Activated CD4-positive, alpha-beta T cell treated with anti-CD3 and anti-CD28 coated beads, Interleukin-2, amount 10 ng/mL, durations not matched to agents 7 days and 5 days (primary cell): ENCODE data around the gene TENM4. TPM values are rescaled to one million over a fixed set of nuclear protein-coding genes. Genes with fewer than 3 reads are reported as not detected.

Experiments used
- CTCF ChIA-PET: fragments of 350-600 bp; sonication (Branson Sonifier 250); formaldehyde crosslinking; loops from one replicate; lab custom pipeline; 2021; ENCODE audit warnings: antibody characterized with exemption; lab: Charles Lee
- POLR2A ChIA-PET: fragments of 350-600 bp; sonication (Branson Sonifier 250); formaldehyde crosslinking; loops from one replicate; lab custom pipeline; 2021; ENCODE audit warnings: antibody characterized with exemption; lab: Charles Lee
- DNase-seq: peaks from one replicate; pipeline ENCODE4 v3.0.0-alpha.2; 2020
- H3K27ac Mint-ChIP-seq: one replicate; pipeline ENCODE4 v1.8.0; 2021; ENCODE audit warnings: mild to moderate bottlenecking, moderate library complexity, mixed read lengths
- H3K27me3 Mint-ChIP-seq: one replicate; pipeline ENCODE4 v1.8.0; 2021; ENCODE audit warnings: mixed read lengths
- H3K36me3 Mint-ChIP-seq: one replicate; pipeline ENCODE4 v1.8.0; 2021; ENCODE audit warnings: low read depth, mixed read lengths
- H3K4me1 Mint-ChIP-seq: one replicate; pipeline ENCODE4 v1.8.0; 2021; ENCODE audit warnings: mixed read lengths
- H3K4me3 Mint-ChIP-seq: one replicate; pipeline ENCODE4 v1.8.0; 2021; ENCODE audit warnings: mild to moderate bottlenecking, moderate library complexity, mixed read lengths
- H3K9me3 Mint-ChIP-seq: one replicate; pipeline ENCODE4 v1.8.0; 2021; ENCODE audit warnings: mixed read lengths
- total RNA-seq, 2 experiments: library from RNA; stranded (reverse); gene quantifications; one replicate each; pipeline ENCODE4 v1.2.3, GENCODE V29; 2021

Gene TENM4
- total RNA-seq, 2 experiments from 2014 or later: not detected

DNA sequence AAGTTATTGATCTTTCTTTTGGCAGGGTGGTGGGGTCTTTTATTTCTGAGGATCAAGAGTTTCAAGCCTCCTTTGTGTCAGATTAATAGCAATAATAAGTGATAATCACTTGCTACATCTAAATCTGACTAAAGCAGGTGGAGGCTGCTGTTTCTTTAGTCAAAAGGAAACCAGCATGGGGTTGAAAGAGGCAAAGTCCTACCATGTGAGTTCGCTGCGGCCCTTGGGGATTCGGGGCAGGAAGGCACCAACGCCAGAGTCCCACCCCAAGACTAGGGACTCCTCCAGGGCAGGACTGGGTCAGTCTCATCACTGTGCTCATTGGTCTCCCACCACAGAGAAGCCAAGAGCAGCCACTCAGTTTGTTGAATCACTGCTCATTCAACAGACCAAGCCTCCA is 73.0 kb downstream of the TENM4 start:
- ChIA-PET POLR2A (no interaction called here), CTCF (no interaction called here)
- Mint-ChIP-seq H3K27me3 (no peaks in the 10 kb centered on the region), H3K4me3 (no peak overlapping the region), H3K36me3 (no peaks in the 10 kb centered on the region), H3K27ac (no peak overlapping the region), H3K9me3 (no peaks in the 10 kb centered on the region), H3K4me1 (no peaks in the 10 kb centered on the region)
- DNase-seq: no peak

DNA sequence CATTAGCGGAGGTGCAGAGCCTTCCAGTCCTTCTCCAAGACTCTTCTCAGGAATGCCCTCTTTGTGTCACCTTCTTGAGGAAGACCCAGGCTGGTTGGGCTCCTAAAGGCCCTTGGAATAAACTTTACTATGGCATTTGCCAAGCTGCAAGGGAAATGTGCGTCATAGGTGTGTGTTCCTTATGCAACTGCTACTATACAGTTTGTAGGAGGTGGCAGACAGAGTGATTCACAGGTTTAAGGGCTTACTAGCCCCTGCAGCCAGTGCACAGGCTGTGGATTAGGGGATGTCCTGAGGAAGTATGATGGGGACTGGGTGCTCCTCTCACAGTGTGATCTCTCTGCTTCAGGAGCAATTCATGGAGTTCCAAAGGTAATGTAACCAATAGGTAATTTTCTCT is 74.6 kb downstream of the TENM4 start:
- Mint-ChIP-seq H3K27ac (no peak overlapping the region), H3K4me1 (no peaks in the 10 kb centered on the region), H3K4me3 (no peak overlapping the region), H3K27me3 (no peaks in the 10 kb centered on the region), H3K36me3 (no peaks in the 10 kb centered on the region), H3K9me3 (no peaks in the 10 kb centered on the region)
- no peak for DNase-seq
- CTCF ChIA-PET: no interaction called here
- POLR2A ChIA-PET: no interaction called here

DNA sequence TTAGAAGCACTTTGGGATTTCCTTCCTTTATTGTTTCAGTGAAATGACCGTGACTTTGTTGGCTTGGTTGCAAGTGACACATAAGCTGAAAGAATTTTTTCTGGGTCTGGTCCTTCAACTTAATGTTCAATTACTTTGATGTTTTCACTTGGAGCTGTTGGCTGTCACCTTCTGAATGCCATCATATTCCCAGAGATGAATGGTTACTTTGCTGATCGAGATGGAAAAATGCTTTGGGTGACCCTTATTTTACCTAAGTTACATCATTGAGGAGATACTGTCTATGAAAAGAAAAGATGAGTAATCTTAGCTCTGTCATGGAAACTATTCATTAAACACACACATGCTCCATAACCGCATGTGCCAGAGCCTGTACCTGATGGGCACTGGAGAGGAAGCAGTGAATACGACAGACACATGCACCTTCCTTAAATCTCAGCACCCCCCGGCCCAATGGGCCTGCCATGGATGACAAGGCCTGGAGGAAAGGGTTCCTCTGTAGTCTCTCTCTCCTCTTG is 76.9 kb downstream of the TENM4 start:
- no peak for DNase-seq
- H3K4me1 Mint-ChIP-seq: no peaks in the 10 kb centered on the region
- no peak overlapping the region for H3K27ac Mint-ChIP-seq
- no peaks in the 10 kb centered on the region for H3K36me3 Mint-ChIP-seq
- H3K9me3 Mint-ChIP-seq: no peaks in the 10 kb centered on the region
- H3K4me3 Mint-ChIP-seq: no peak overlapping the region
- ChIA-PET CTCF (no interaction called here), POLR2A (no interaction called here)
- no peaks in the 10 kb centered on the region for H3K27me3 Mint-ChIP-seq

DNA sequence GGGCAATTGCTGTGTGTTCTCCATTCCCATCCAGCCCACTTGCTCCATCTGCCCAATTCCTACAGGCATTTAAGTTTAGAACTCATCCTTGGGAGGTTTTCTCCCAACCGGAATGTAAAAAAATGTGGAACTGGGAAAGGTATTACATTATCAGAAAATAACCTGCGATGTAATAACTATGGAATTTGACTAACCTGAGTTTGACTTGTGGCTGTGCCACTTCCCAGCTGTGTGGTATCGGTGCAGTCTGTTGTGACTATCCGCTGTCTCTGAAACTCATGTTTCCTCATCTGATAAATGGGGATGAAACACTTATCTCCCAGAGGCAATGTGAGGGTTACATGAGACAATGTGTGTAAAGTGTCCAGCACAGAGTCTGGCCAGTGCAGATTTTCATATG is 77.6 kb downstream of the TENM4 start:
- Mint-ChIP-seq H3K4me3 (no peak overlapping the region), H3K4me1 (no peaks in the 10 kb centered on the region), H3K36me3 (no peaks in the 10 kb centered on the region), H3K27me3 (no peaks in the 10 kb centered on the region), H3K9me3 (no peaks in the 10 kb centered on the region), H3K27ac (no peak overlapping the region)
- ChIA-PET CTCF (interaction anchor here (1.2 kb wide), 1 partner anchor 22 kb away, joined by 4 read pairs; no protein-coding TSS in a partner anchor), POLR2A (no interaction called here)
- no peak for DNase-seq

DNA sequence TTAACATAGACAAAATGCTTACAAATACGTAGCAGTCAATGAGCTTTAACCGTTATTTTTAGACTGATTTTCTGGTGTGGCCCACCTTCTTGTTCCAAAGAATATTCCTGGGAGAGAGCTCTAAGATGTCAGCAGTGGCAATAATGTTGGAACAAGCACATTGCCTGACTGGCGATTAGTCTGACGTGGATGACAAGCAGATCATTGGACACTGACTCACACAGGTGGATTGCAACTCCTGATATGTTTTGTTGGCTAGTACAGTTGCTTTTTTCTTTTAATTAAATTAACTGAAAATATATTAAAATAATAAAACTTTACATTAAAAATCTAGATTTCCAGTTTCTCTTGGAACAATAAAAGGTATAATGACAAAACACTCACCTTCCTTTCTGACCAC is 78.0 kb downstream of the TENM4 start:
- no peak overlapping the region for H3K27ac Mint-ChIP-seq
- H3K27me3 Mint-ChIP-seq: no peaks in the 10 kb centered on the region
- H3K4me1 Mint-ChIP-seq: no peaks in the 10 kb centered on the region
- DNase-seq: no peak
- H3K4me3 Mint-ChIP-seq: no peak overlapping the region
- H3K36me3 Mint-ChIP-seq: no peaks in the 10 kb centered on the region
- no peaks in the 10 kb centered on the region for H3K9me3 Mint-ChIP-seq
- ChIA-PET CTCF (interaction anchor here (1.2 kb wide), 1 partner anchor 23 kb away, joined by 4 read pairs; no protein-coding TSS in a partner anchor), POLR2A (no interaction called here)

DNA sequence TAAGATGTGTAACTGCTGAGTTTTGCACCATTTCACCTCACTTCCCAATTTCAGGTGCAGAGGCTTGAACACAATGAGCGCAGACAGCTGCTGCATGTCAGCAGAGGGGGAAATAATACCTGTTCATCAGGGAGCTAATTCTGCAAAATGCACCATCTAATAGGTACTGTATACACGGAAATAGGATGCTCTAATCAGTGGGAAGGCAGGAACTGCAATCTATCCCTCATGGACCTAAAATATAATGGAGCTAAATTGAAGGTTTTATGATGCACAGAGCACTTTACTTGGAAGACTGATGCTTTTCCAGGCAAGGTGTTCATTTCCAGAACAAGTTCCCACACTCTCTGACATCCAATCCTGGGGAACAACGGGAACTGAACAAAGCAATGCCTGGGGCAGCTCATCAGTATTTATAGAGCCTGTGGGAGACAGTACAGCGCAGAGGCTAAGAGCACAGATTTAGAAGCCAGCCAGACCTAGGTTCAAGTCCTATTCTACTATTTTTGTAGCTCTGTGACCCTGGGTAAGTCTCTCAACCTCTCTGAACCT is 78.5 kb downstream of the TENM4 start:
- Mint-ChIP-seq H3K27me3 (no peaks in the 10 kb centered on the region), H3K4me3 (no peak overlapping the region), H3K4me1 (no peaks in the 10 kb centered on the region), H3K36me3 (no peaks in the 10 kb centered on the region), H3K9me3 (no peaks in the 10 kb centered on the region), H3K27ac (no peak overlapping the region)
- ChIA-PET POLR2A (no interaction called here), CTCF (interaction anchor here (1.2 kb wide), 1 partner anchor 23 kb away, joined by 4 read pairs; no protein-coding TSS in a partner anchor)
- DNase-seq: no peak

DNA sequence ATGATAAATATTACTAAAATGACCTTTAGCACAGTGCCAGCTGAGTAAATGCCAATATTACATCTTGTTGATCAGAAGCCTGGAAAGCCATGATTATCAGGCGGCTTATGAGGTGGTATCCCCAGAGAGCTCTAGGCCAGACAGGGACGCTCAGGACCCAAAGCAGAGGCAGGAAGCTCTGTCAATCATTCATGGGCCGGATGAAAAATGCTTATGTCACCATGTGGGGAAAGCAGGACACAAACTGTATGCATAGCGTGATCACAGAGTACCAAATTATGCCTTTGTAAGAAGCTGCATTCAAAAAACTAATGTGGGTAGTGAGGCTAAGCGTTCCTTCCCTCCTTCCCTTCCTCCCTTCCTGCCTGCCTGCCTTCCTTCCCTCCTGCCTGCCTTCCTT is 82.6 kb downstream of the TENM4 start:
- no peaks in the 10 kb centered on the region for H3K36me3 Mint-ChIP-seq
- no peak overlapping the region for H3K4me3 Mint-ChIP-seq
- no peaks in the 10 kb centered on the region for H3K4me1 Mint-ChIP-seq
- POLR2A ChIA-PET: interaction anchor here (0.6 kb wide), 1 partner anchor 28 kb away, joined by 5 read pairs; no protein-coding TSS in a partner anchor
- no peaks in the 10 kb centered on the region for H3K27me3 Mint-ChIP-seq
- CTCF ChIA-PET: interaction anchor here (0.6 to 0.7 kb wide), 2 partner anchors 58 to 742 kb away, joined by 3 to 4 read pairs; no protein-coding TSS in a partner anchor
- H3K9me3 Mint-ChIP-seq: no peaks in the 10 kb centered on the region
- H3K27ac Mint-ChIP-seq: no peak overlapping the region
- no peak for DNase-seq

DNA sequence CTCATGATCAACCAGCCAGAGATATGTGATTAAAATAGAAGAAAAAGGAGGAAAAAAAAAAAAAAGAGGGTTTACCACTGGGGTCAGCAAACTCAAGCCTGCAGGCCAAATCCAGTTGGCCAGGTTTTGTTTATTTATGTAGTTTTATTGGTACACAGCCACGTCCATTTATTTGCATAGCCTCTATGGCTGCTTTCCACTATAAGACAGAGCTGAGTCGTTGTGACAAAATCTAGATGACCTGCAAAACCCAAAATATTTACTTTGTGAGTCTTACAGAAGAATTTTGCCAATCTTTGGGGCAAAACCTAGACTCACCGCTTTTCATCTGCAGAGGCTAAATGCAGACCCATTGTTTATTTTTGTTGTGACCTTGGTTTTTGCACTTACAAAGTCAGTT is 87.1 kb downstream of the TENM4 start:
- Mint-ChIP-seq H3K36me3 (no peaks in the 10 kb centered on the region), H3K27me3 (peaks cover 1% of the 10 kb centered on the region), H3K4me1 (no peaks in the 10 kb centered on the region), H3K4me3 (no peak overlapping the region), H3K27ac (no peak overlapping the region), H3K9me3 (no peaks in the 10 kb centered on the region)
- ChIA-PET POLR2A (no interaction called here), CTCF (interaction anchor here (1.5 kb wide), 1 partner anchor 15 kb away, joined by 3 read pairs; no protein-coding TSS in a partner anchor)
- DNase-seq: no peak

DNA sequence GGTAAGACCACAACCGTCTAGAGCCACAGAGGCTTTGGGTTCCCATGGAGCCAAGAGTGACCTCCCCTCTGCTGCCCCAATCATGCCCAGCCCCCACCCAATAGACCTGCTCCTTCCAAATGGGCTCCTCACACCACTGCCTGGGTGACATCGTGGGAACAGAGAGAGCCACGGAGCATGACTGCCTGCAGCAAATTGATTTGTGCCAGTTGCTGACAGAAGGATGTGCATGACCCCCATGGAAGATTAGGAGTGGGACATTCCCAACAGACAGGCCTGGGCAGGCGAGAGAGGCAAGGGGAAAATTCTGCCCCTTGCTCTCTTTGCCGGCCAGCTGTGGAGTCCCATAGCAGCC is 88.5 kb downstream of the TENM4 start:
- Mint-ChIP-seq H3K27me3 (peaks cover 1% of the 10 kb centered on the region), H3K9me3 (no peaks in the 10 kb centered on the region)
- CTCF ChIA-PET: interaction anchor here (1.5 kb wide), 1 partner anchor 17 kb away, joined by 3 read pairs; no protein-coding TSS in a partner anchor

DNA sequence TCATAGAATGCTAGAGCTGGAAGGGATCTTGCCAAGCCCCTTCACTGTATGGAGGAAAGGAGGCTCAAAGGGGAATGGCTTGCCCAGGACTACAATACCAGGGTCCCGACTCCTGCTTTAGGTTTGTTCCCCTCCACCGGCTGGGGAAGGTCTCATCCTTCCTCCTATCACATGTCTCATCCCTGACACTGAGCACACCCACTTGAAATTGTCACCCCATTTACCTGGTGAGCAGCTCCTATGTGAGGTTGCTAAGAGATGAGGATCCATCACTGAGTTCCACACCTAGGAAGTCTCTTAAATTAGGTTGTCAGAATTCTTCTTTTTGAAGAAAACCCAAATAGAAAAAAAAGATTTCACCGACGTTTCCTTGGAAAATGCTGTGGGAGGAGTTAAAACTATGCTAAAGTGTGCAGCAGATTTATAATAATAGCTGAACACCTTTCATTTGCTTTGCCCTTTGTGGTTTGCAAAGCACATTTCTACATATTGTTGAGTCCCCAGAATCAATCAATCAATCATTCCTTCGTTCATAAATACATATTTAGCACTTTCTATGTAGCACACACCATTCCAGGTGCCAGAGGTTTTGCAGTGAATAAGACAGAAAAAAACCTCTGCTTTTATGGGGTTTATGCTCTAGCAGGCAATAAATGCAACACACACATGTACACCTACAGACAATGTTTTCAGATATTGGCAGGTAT is 91.7 kb downstream of the TENM4 start:
- H3K36me3 Mint-ChIP-seq: no peaks in the 10 kb centered on the region
- ChIA-PET POLR2A (no interaction called here), CTCF (no interaction called here)
- no peaks in the 10 kb centered on the region for H3K9me3 Mint-ChIP-seq
- DNase-seq: no peak
- H3K27ac Mint-ChIP-seq: no peak overlapping the region
- no peak overlapping the region for H3K4me3 Mint-ChIP-seq
- H3K27me3 Mint-ChIP-seq: peaks cover 1% of the 10 kb centered on the region
- no peaks in the 10 kb centered on the region for H3K4me1 Mint-ChIP-seq

More for the DNA sequence above, 88.5 kb downstream of the TENM4 start:
- POLR2A ChIA-PET: no interaction called here
- no peaks in the 10 kb centered on the region for H3K36me3 Mint-ChIP-seq
- no peak overlapping the region for H3K4me3 Mint-ChIP-seq
- H3K4me1 Mint-ChIP-seq: no peaks in the 10 kb centered on the region
- H3K27ac Mint-ChIP-seq: no peak overlapping the region
- no peak for DNase-seq

DNA sequence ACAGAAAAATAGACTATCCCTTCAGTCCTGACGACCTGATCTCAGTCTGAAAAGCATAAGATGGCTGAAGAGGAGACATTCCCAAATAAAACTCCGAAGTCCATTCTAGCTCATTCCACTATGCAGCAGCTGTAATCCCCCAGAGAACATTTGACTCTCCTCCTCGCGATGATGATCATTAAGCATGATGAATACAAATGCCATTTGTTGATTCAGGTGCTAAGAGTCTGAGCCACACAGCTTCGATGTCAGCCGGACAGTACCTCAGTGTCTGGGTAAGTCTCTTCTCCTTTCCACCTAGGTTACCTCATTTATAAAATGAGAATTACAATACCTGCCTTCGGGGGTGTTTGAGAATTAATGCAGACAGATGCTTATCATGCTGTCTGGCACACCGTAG is 94.8 kb downstream of the TENM4 start:
- CTCF ChIA-PET: no interaction called here
- H3K4me3 Mint-ChIP-seq: no peak overlapping the region

DNA sequence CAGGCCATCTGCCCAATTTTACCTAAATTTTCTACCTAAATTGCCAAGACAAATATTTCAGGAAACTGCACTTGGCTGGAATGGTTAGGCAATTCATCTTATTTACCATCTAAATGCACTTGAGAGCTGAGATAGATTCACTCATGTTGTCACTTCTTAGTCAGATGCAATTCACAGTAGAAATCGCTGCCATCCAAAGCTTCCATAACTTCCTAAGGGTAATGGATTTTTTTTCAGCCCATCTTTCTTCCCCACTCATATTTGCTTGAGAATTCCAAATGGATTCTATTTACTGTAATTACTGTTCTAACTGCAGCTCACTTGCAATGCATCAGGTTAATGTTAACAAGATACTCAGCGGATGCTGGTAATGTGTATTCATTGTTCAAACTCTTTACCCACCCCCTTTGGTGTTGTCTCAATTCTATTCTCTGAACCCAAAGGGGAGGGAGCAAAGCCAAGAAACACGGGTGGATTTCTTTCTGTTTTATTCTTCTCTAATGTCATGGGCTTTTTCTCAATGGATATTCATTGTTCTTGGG is 96.0 kb downstream of the TENM4 start:
- H3K36me3 Mint-ChIP-seq: no peaks in the 10 kb centered on the region
- no peaks in the 10 kb centered on the region for H3K4me1 Mint-ChIP-seq
- CTCF ChIA-PET: no interaction called here
- no peak for DNase-seq
- H3K27me3 Mint-ChIP-seq: no peaks in the 10 kb centered on the region
- H3K4me3 Mint-ChIP-seq: no peak overlapping the region
- POLR2A ChIA-PET: no interaction called here
- no peaks in the 10 kb centered on the region for H3K9me3 Mint-ChIP-seq
- H3K27ac Mint-ChIP-seq: no peak overlapping the region

More for the DNA sequence above, 94.8 kb downstream of the TENM4 start:
- no peak for DNase-seq
- Mint-ChIP-seq H3K27ac (no peak overlapping the region), H3K36me3 (no peaks in the 10 kb centered on the region), H3K9me3 (no peaks in the 10 kb centered on the region), H3K4me1 (no peaks in the 10 kb centered on the region), H3K27me3 (no peaks in the 10 kb centered on the region)
- POLR2A ChIA-PET: no interaction called here

DNA sequence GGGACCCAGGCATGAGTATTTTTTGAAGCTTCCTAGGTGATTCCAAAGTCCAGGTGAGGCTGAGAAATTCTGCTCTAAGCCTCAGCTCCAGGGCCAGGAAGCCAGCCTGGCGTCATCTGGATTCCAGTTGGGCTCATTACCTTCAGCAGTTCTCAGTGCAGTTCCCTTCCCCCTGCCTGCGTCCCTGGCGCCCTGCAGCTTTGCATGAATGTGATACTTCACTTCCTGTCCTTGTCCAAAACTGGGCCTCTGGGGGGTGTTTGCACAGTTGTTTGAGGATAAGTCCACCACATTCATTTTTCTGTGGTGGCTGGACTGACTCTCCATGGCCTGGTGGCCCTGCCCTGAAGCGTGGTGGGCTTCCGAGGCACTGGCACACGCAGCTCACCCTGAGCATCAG is 98.1 kb downstream of the TENM4 start:
- DNase-seq: no peak
- H3K4me1 Mint-ChIP-seq: no peaks in the 10 kb centered on the region
- H3K27ac Mint-ChIP-seq: no peak overlapping the region
- H3K4me3 Mint-ChIP-seq: no peak overlapping the region
- H3K36me3 Mint-ChIP-seq: no peaks in the 10 kb centered on the region
- H3K9me3 Mint-ChIP-seq: no peaks in the 10 kb centered on the region
- ChIA-PET POLR2A (no interaction called here), CTCF (no interaction called here)
- H3K27me3 Mint-ChIP-seq: no peaks in the 10 kb centered on the region
